A549 (cell line): ENCODE data around the gene REV1. TPM values are rescaled to one million over a fixed set of nuclear protein-coding genes. Genes with fewer than 3 reads are reported as not detected.

ENCODE experiments used
- ATAC-seq, 2 experiments: fragments of 200-7000 bp in 1 of 2; fragments of >200 bp in 1 of 2; cut with Nextera tagmentation in 1 of 2; cut with Tn5 transposase in 1 of 2; 3 replicates each; pipeline versions ENCODE4 v1.8.0 to v1.9.1; 2018 to 2020; ENCODE audit warnings: mild to moderate bottlenecking in 1 of 2, moderate library complexity in 1 of 2
- CTCF ChIA-PET: fragments of 300-600 bp; sonication (Branson Sonifier 250); formaldehyde crosslinking; extraction: SDS; loops from one replicate; lab custom pipeline; 2021; ENCODE audit warnings: antibody characterized with exemption, inconsistent platforms; lab: Yijun Ruan, JAX
- POLR2A ChIA-PET: fragments of 350-600 bp; formaldehyde crosslinking; extraction: SDS; loops from one replicate; lab custom pipeline; 2021; ENCODE audit warnings: antibody characterized with exemption, inconsistent platforms; lab: Yijun Ruan, JAX
- DNase-seq, 2 experiments: peaks; one replicate each; pipeline versions ENCODE4 v3.0.0 to v3.0.0-alpha.2; 2011 to 2016; ENCODE audit warnings: low read depth in 1 of 2, low spot score in 1 of 2
- FAIRE-seq: peaks from 2 replicates; lab custom pipeline; 2011; peaks lifted over from hg19 to GRCh38; lab: Jason Lieb, UNC
- H3K27ac ChIP-seq, 2 experiments: fragments of >200 bp; sonication (Bioruptor Twin); formaldehyde crosslinking; 3 replicates each; pipeline ENCODE4 v1.5.1; 2016 to 2017
- H3K4me1 ChIP-seq: fragments of >200 bp; sonication (Bioruptor Twin); formaldehyde crosslinking; 3 replicates; pipeline ENCODE4 v1.6.1; 2016
- H3K4me2 ChIP-seq: fragments of >200 bp; sonication (Bioruptor Twin); formaldehyde crosslinking; 3 replicates; pipeline ENCODE4 v1.6.1; 2016
- H3K4me3 ChIP-seq: fragments of >200 bp; sonication (Bioruptor Twin); formaldehyde crosslinking; 3 replicates; pipeline ENCODE4 v1.5.1; 2016
- H3K9me3 ChIP-seq: fragments of >200 bp; sonication (Bioruptor Twin); formaldehyde crosslinking; 3 replicates; pipeline ENCODE4 v1.6.1; 2016
- BHLHE40 ChIP-seq: IDR thresholded peaks from 2 replicates; pipeline ENCODE4 v1.6.1; 2012; ENCODE audit warnings: low read depth, low read length, inconsistent platforms
- CHD2 ChIP-seq: fragments of 150-350 bp; IDR thresholded peaks from 2 replicates; pipeline ENCODE4 v1.6.1; 2014; ENCODE audit warnings: low read length; ENCODE audit not compliant: partially characterized antibody
- E2F6 ChIP-seq: IDR thresholded peaks from 2 replicates; pipeline ENCODE4 v1.6.1; 2012; ENCODE audit warnings: low read depth, borderline replicate concordance
- EHF ChIP-seq: fragments of 250-450 bp; sonication (Bioruptor Pico); IDR thresholded peaks from 2 replicates; pipeline ENCODE4 v1.5.0; 2020; ENCODE audit warnings: mild to moderate bottlenecking
- EHMT2 ChIP-seq: fragments of 200-600 bp; sonication (generic); IDR thresholded peaks from 2 replicates; pipeline ENCODE4 v1.6.1; 2016; ENCODE audit warnings: antibody characterized with exemption, low read depth, mild to moderate bottlenecking, moderate library complexity
- ESRRA ChIP-seq: fragments of 150-350 bp; IDR thresholded peaks from 2 replicates; pipeline ENCODE4 v1.6.1; 2014; ENCODE audit warnings: mild to moderate bottlenecking, low read length, borderline replicate concordance
- FOSB ChIP-seq: fragments of 250-450 bp; sonication (Bioruptor Pico); IDR thresholded peaks from 2 replicates; pipeline ENCODE4 v1.5.0; 2020; ENCODE audit warnings: mild to moderate bottlenecking, moderate library complexity
- FOXS1 ChIP-seq: fragments of 250-450 bp; sonication (Bioruptor Pico); IDR thresholded peaks from 2 replicates; pipeline ENCODE4 v1.5.0; 2020; ENCODE audit warnings: mild to moderate bottlenecking, moderate library complexity
- HES2 ChIP-seq: fragments of >200 bp; sonication (Bioruptor Twin); formaldehyde crosslinking; IDR thresholded peaks from 2 replicates; pipeline ENCODE4 v1.6.1; 2016
- HOXA7 ChIP-seq: fragments of 250-450 bp; sonication (Bioruptor Pico); IDR thresholded peaks from 2 replicates; pipeline ENCODE4 v1.5.0; 2020; ENCODE audit warnings: mild to moderate bottlenecking, moderate library complexity
- HOXB13 ChIP-seq: fragments of 250-450 bp; sonication (Bioruptor Pico); IDR thresholded peaks from 2 replicates; pipeline ENCODE4 v1.5.0; 2020; ENCODE audit warnings: low read depth, mild to moderate bottlenecking, moderate library complexity
- JUNB ChIP-seq: fragments of >200 bp; sonication (Bioruptor Twin); formaldehyde crosslinking; IDR thresholded peaks from 2 replicates; pipeline ENCODE4 v1.6.1; 2016
- MAFK ChIP-seq: fragments of 450-650 bp; IDR thresholded peaks from 2 replicates; pipeline ENCODE4 v1.6.1; 2014; ENCODE audit not compliant: partially characterized antibody
- MAZ ChIP-seq: fragments of 150-350 bp; IDR thresholded peaks from 2 replicates; pipeline ENCODE4 v1.6.1; 2014; ENCODE audit warnings: antibody characterized with exemption, low read depth, low read length, borderline replicate concordance
- NFE2L2 ChIP-seq: fragments of 150-350 bp; conservative IDR thresholded peaks from 2 replicates; pipeline ENCODE4 v1.6.1; 2014; ENCODE audit warnings: low read length
- PHF8 ChIP-seq: fragments of 200-600 bp; sonication (generic); IDR thresholded peaks from 2 replicates; pipeline ENCODE4 v1.6.1; 2016; ENCODE audit warnings: low read depth, mild to moderate bottlenecking, antibody characterized with exemption, moderate library complexity, borderline replicate concordance
- RAD21 ChIP-seq, 2 experiments: fragments of >200 bp in 1 of 2; sonication (Bioruptor Twin) in 1 of 2; formaldehyde crosslinking in 1 of 2; IDR thresholded peaks in 1 of 2; conservative IDR thresholded peaks in 1 of 2; 2 replicates in 1 of 2; 3 replicates in 1 of 2; pipeline ENCODE4 v1.6.1; 2012 to 2018; ENCODE audit warnings: inconsistent platforms in 1 of 2
- TFCP2L1 ChIP-seq: fragments of 250-450 bp; sonication (Bioruptor Pico); IDR thresholded peaks from 2 replicates; pipeline ENCODE4 v1.5.0; 2021; ENCODE audit warnings: mild to moderate bottlenecking
- ZFP36 ChIP-seq: fragments of 450-650 bp; IDR thresholded peaks from 2 replicates; pipeline ENCODE4 v1.6.1; 2014; ENCODE audit warnings: borderline replicate concordance; ENCODE audit not compliant: partially characterized antibody
- WGBS: methylation state at CpG from one replicate; pipeline ENCODE4 v1.1.6; 2017; ENCODE audit errors: missing lambda C conversion rate; 5-methylcytosine and 5-hydroxymethylcytosine counted together
- polyA plus RNA-seq, 4 experiments: library from polyadenylated mRNA; depleted of rRNA in 3 of 4; stranded (reverse); fragments of >200 nt; fragmentation: RNase III in 1 of 4; extraction: RNeasy Plus Mini Kit Qiagen cat#74134 plus additional on column Dnase treatment in 1 of 4; gene quantifications; 2 replicates in 3 of 4; 3 replicates in 1 of 4; pipeline ENCODE4 v1.2.3, GENCODE V29; 2011 to 2017
- TF ChIP-seq, protein P1 (sequence below): IDR thresholded peaks from 2 replicates; pipeline ENCODE4 v1.6.1; 2012
- TF ChIP-seq, protein P2 (sequence below): fragments of 250-450 bp; sonication (Bioruptor Pico); IDR thresholded peaks from 2 replicates; pipeline ENCODE4 v1.5.0; 2020; ENCODE audit warnings: low read depth, mild to moderate bottlenecking, moderate library complexity
- TF ChIP-seq, protein P3 (sequence below): IDR thresholded peaks from 2 replicates; pipeline ENCODE4 v1.6.1; 2012

The REV1 gene
- polyA plus RNA-seq, 2 of the 4 experiments (the other 2 are of a cell fraction) = 12.8 to 36.2 TPM

- no peak overlapping the region for H3K4me3 ChIP-seq
- no peak for FAIRE-seq
- DNase-seq = no peak
- H3K27ac ChIP-seq = no peak overlapping the region
- POLR2A ChIA-PET = no interaction called here
- H3K9me3 ChIP-seq = no peaks in the 10 kb centered on the region
- no peak overlapping the region for H3K4me2 ChIP-seq
- TF ChIP-seq HES2 (no peak), BHLHE40 (no peak), FOXS1 (CRISPR knock-in tag) (no peak), ESRRA (no peak), E2F6 (no peak), JUNB (no peak), HOXA7 (CRISPR knock-in tag) (no peak), MAZ (no peak)
- TF ChIP-seq, protein P1, sequence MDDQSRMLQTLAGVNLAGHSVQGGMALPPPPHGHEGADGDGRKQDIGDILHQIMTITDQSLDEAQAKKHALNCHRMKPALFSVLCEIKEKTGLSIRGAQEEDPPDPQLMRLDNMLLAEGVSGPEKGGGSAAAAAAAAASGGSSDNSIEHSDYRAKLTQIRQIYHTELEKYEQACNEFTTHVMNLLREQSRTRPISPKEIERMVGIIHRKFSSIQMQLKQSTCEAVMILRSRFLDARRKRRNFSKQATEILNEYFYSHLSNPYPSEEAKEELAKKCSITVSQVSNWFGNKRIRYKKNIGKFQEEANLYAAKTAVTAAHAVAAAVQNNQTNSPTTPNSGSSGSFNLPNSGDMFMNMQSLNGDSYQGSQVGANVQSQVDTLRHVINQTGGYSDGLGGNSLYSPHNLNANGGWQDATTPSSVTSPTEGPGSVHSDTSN = no peak
- TF ChIP-seq, protein P2, sequence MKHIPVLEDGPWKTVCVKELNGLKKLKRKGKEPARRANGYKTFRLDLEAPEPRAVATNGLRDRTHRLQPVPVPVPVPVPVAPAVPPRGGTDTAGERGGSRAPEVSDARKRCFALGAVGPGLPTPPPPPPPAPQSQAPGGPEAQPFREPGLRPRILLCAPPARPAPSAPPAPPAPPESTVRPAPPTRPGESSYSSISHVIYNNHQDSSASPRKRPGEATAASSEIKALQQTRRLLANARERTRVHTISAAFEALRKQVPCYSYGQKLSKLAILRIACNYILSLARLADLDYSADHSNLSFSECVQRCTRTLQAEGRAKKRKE (CRISPR knock-in tag) = no peak
- peaks cover 18% of the 10 kb centered on the region for H3K4me1 ChIP-seq
- CTCF ChIA-PET = no interaction called here
- no peak for ATAC-seq
Observed at GRCh38 chr2:99424371-99424770, 65.4 kb downstream of the REV1 start.

- Histone ChIP-seq H3K4me2 (no peak overlapping the region), H3K4me1 (peaks cover 18% of the 10 kb centered on the region), H3K9me3 (no peaks in the 10 kb centered on the region), H3K27ac (no peak overlapping the region), H3K4me3 (no peak overlapping the region)
- no peak for ATAC-seq
- FAIRE-seq = no peak
- 73% methylated on average over 3 of the region's 3 CpGs for WGBS
- TF ChIP-seq ZFP36 = no peak
- TF ChIP-seq EHF = no peak
- no peak for TF ChIP-seq HOXB13 (CRISPR knock-in tag)
- TF ChIP-seq MAZ = no peak
- no peak for TF ChIP-seq NFE2L2
- no peak for TF ChIP-seq PHF8
- no peak for TF ChIP-seq TFCP2L1 (CRISPR knock-in tag)
- TF ChIP-seq, protein P3, sequence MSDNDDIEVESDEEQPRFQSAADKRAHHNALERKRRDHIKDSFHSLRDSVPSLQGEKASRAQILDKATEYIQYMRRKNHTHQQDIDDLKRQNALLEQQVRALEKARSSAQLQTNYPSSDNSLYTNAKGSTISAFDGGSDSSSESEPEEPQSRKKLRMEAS = no peak
- TF ChIP-seq BHLHE40 = no peak
- TF ChIP-seq, protein P1 = no peak
- TF ChIP-seq RAD21 (conservative IDR thresholded peaks at IDR 0.05 in 1 of 2, IDR thresholded peaks at IDR 0.05 in 1 of 2) = no peak
- no peak for TF ChIP-seq CHD2
- TF ChIP-seq MAFK = no peak
- no peak for TF ChIP-seq FOSB (CRISPR knock-in tag)
- no peak for TF ChIP-seq EHMT2
- ChIA-PET POLR2A (no interaction called here), CTCF (no interaction called here)
- DNase-seq = no peak
Observed at GRCh38 chr2:99422599-99422998, 67.2 kb downstream of the REV1 start.
